Central memory CD8-positive, alpha-beta T cell (primary cell): Measurements from ENCODE around the gene NFU1.
"Not testable (repeated sequence)": the region's sequence is repeated elsewhere in the genome, so short reads cannot be mapped to it uniquely, and the experiment has no call there.

Experiments used
- ATAC-seq: fragments of 150-1000 bp; cut with Tn5 transposase; replicated peaks from 2 replicates; pipeline ENCODE4 v1.10.0; 2022; ENCODE audit warnings: mild to moderate bottlenecking, moderate FRiP score, moderate number of reproducible peaks; ENCODE audit not compliant: poor library complexity, severe bottlenecking; ENCODE audit errors: extremely low read depth
- DNase-seq, 2 donors: peaks; one replicate each; pipeline ENCODE4 v3.0.0; 2021; ENCODE audit warnings: low spot score in 2 of 2
- H3K27ac Mint-ChIP-seq: one replicate; pipeline ENCODE4 v1.8.0; 2022; ENCODE audit warnings: low read depth, mild to moderate bottlenecking, moderate library complexity, mixed read lengths
- H3K27me3 Mint-ChIP-seq: one replicate; pipeline ENCODE4 v1.8.0; 2022; ENCODE audit warnings: mixed read lengths
- H3K36me3 Mint-ChIP-seq: one replicate; pipeline ENCODE4 v1.8.0; 2022; ENCODE audit warnings: mild to moderate bottlenecking, moderate library complexity, mixed read lengths; ENCODE audit not compliant: insufficient read depth
- H3K4me1 Mint-ChIP-seq: one replicate; pipeline ENCODE4 v1.8.0; 2022; ENCODE audit warnings: mixed read lengths
- H3K4me3 Mint-ChIP-seq: one replicate; pipeline ENCODE4 v1.8.0; 2022; ENCODE audit warnings: mild to moderate bottlenecking, moderate library complexity, mixed read lengths
- H3K9me3 Mint-ChIP-seq: one replicate; pipeline ENCODE4 v1.8.0; 2022; ENCODE audit warnings: mixed read lengths

NFU1 gene

DNA sequence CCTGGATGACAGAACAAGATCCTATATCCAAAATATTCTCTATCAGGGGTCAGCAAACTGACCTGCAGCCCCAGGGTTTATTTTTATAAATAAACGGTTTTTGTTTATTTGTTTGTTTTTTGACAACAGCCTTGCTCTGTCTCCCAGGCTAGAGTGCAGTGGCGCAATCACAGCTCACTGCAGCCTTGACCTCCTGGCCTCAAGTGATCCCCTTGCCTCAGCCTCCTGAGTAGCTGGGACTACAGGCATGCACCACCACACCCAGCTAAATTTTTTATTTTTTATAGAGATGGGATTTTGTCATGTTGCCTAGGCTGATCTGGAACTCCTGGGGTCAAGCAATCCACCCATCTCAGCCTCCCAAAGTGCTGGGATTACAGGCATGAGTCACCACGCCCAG lies 82.3 kb downstream of the NFU1 start:
- not testable (repeated sequence) for H3K27ac Mint-ChIP-seq, H3K9me3 Mint-ChIP-seq, H3K4me1 Mint-ChIP-seq, ATAC-seq, DNase-seq, H3K27me3 Mint-ChIP-seq, H3K4me3 Mint-ChIP-seq
- peaks cover 59% of the 10 kb centered on the region for H3K36me3 Mint-ChIP-seq

DNA sequence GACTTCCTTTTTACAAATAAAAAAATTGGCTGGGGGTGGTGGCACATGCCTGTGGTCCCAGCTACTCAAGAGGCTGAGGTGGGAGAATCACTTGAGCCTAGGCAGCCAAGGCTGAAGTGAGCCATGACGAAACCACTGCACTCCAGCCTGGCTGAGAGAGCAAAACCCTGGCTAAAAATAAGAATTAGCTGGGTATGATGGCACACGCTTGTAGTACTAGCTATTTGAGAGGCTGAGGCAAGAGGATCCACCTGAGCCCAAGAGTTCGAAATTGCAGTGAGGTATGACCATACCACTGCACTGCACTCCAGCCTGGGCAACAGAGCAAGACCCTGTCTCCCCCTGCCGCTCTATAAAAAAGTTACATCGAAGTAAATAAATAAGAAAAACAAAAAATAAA lies 83.9 kb downstream of the NFU1 start:
- ATAC-seq: no peak
- H3K27ac Mint-ChIP-seq: no peak overlapping the region
- peaks cover 57% of the 10 kb centered on the region for H3K36me3 Mint-ChIP-seq
- no peaks in the 10 kb centered on the region for H3K9me3 Mint-ChIP-seq
- H3K4me3 Mint-ChIP-seq: no peak overlapping the region
- H3K27me3 Mint-ChIP-seq: no peaks in the 10 kb centered on the region
- no peaks in the 10 kb centered on the region for H3K4me1 Mint-ChIP-seq
- DNase-seq: no peak

DNA sequence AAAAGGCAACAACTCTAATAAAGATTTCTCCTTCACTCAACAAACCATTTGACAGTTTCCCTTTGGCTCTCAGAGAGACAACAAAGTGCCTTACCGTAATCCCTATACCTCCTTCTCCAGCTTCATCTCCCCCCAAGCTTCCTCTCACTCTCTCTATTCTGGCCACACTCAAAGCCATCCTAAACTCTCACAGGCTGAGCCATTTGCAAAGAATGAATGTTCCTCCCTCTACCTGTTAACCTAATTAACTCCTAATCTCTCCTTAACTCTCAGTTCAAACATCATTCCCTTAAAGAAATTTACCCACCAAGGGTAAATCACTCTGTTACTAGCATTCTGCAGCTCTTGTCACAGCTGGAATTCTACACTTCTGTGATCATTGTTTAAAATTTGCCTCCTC lies 88.5 kb downstream of the NFU1 start:
- no peak for DNase-seq
- ATAC-seq: no peak
- Mint-ChIP-seq H3K27me3 (no peaks in the 10 kb centered on the region), H3K27ac (no peak overlapping the region), H3K4me3 (no peak overlapping the region), H3K36me3 (peaks cover 64% of the 10 kb centered on the region), H3K4me1 (no peaks in the 10 kb centered on the region), H3K9me3 (no peaks in the 10 kb centered on the region)
